Right lobe of liver (tissue), 6 donors: ENCODE data around the gene SLC44A2. TPM values are rescaled to one million over a fixed set of nuclear protein-coding genes. Genes with fewer than 3 reads are reported as not detected.

Experiments used
- ATAC-seq, 4 donors: fragments of 200-7000 bp; cut with Tn5 transposase; one replicate each; pipeline ENCODE4 v1.9.1; 2020; ENCODE audit warnings: mild to moderate bottlenecking in 4 of 4, moderate library complexity in 4 of 4
- DNase-seq, 3 donors: peaks; one replicate each; pipeline ENCODE4 v3.0.0-alpha.2; 2020
- H3K27ac ChIP-seq, 3 donors: fragments of 200-600 bp; one replicate each; pipeline ENCODE4 v1.8.0; 2022
- H3K27me3 ChIP-seq, 2 donors: fragments of 200-600 bp; one replicate each; pipeline ENCODE4 v1.8.0; 2022
- H3K36me3 ChIP-seq, 4 donors: fragments of 200-600 bp; sonication (generic) in 1 of 4; one replicate each; pipeline versions ENCODE4 v1.5.1 to v1.8.0; 2017 to 2022; ENCODE audit warnings: control low read depth in 1 of 4
- H3K4me1 ChIP-seq, 4 donors: fragments of 200-600 bp; sonication (generic) in 1 of 4; one replicate each; pipeline versions ENCODE4 v1.5.1 to v1.8.0; 2017 to 2022; ENCODE audit warnings: control low read depth in 1 of 4
- H3K4me3 ChIP-seq, 3 donors: fragments of 200-600 bp; one replicate each; pipeline ENCODE4 v1.8.0; 2022
- H3K9me3 ChIP-seq, 4 donors: fragments of 200-600 bp; sonication (generic) in 1 of 4; one replicate each; pipeline versions ENCODE4 v1.5.1 to v1.8.0; 2017 to 2022; ENCODE audit warnings: control low read depth in 1 of 4
- POLR2A ChIP-seq: fragments of 450-650 bp; IDR thresholded peaks from one replicate; pipeline ENCODE4 v1.6.1; 2017; ENCODE audit warnings: antibody characterized with exemption, mild to moderate bottlenecking
- WGBS: methylation state at CpG from one replicate; pipeline ENCODE4 v1.1.6; 2018; ENCODE audit warnings: low coverage, low lambda C conversion rate; ENCODE audit not compliant: insufficient coverage; ENCODE audit errors: missing lambda C conversion rate; 5-methylcytosine and 5-hydroxymethylcytosine counted together
- intact Hi-C, 2 donors: fragments of 100-400 bp; cut with DNase I; formaldehyde crosslinking; loops; one replicate each; pipeline versions ENCODE4 v1.11.2 to v1.14.1; 2022
- total RNA-seq, 6 experiments: library from RNA; depleted of rRNA in 2 of 6; stranded (reverse); fragments of >200 nt in 2 of 6; fragmentation: NEBNext Ultra II Directional in 3 of 6; extraction: Animal tissue kit (Norgen Biotek cat#: 25700) in 3 of 6; gene quantifications; one replicate each; pipeline versions ENCODE4 v1.1.0 to v1.2.4, GENCODE V29; 2016 to 2023
- TF ChIP-seq, protein P1 (sequence below), 4 donors: fragments of 200-600 bp in 3 of 4; fragments of 450-650 bp in 1 of 4; IDR thresholded peaks; one replicate each; pipeline versions ENCODE4 v1.5.1 to v1.8.0; 2016 to 2022; ENCODE audit warnings: antibody characterized with exemption in 4 of 4, mild to moderate bottlenecking in 2 of 4
- donor health status: DM: no; HTN: yes; CAD: no.
- donor health status: DM: no; HTN: no; CAD: no.
- donor health status: DM: no; HTN: no; CAD: no.
- donor health status: DM: no; HTN: yes; CAD: no.
- donor health status: DM: no; HTN: yes; CAD: no.

The SLC44A2 gene
- total RNA-seq, 6 experiments from 2014 or later, result 11.7 to 18.5 (median 15.6) TPM

DNA sequence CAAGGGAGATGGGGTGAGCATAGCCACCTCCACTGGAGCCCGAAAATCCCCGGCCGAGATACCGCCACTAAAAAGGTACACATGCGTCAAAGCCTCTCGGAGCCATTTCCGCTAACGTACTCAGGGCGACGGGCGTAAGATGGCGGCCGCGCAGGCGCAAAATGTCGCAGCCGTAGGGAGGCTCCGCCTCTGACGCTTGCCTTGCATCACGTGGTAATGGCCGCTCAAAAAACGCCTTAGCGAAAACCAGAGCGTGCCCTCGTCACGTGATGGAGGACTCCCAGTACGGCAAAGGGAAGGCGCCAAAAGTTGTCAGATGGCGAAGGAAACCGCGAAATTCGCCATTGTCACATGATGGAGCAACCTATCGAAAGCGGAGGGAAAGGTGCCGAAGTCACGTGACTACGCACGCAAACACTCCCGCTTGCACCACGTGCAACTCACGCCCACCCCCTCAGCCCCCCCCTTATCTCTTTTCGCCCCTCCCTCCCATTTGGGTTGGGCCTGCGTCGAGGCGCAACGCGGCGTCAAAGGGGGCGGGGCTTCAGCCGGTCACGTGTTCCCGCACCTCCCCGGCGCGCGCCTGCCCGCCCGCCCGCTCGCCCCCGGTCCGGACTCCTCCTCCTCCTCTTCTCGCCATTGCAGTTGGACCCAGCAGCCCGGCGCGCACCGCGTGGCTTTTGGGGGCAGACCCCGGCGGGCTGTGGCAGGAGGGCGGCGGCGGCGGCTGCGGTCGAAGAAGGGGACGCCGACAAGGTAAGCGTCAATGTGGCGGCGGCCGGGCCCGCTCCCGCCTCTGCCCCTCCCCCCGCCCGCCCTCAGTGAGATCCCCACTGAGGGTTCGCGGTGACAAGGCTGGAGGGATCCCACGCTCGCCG is 28.6 kb downstream of the SLC44A2 start, which contains the start of gene ILF3:
TSS of gene ILF3 (plus strand) at position 615 of the 878 bp plus-strand sequence. CDS start 16,260 bp downstream, outside the sequence.
- H3K27ac ChIP-seq, result peak within 1 kb of the TSS; percentile 89 to 97 (median 92)
- ATAC-seq (peak; percentile 90 to 95 (median 92)), DNase-seq (peak; percentile 98 to 99 (median 99))
- H3K4me1 ChIP-seq, result peaks cover 0 to 23% (median 7%) of the 10 kb centered on the region in 4 donors
- no peaks in the 10 kb centered on the region for H3K9me3 ChIP-seq
- no peaks in the 10 kb centered on the region for H3K36me3 ChIP-seq
- intact Hi-C loops, result no loop called here
- peak within 1 kb of the TSS; percentile 93 to 97 (median 95) for H3K4me3 ChIP-seq
- TF ChIP-seq POLR2A, result peak; percentile 87
- TF ChIP-seq, protein P1, sequence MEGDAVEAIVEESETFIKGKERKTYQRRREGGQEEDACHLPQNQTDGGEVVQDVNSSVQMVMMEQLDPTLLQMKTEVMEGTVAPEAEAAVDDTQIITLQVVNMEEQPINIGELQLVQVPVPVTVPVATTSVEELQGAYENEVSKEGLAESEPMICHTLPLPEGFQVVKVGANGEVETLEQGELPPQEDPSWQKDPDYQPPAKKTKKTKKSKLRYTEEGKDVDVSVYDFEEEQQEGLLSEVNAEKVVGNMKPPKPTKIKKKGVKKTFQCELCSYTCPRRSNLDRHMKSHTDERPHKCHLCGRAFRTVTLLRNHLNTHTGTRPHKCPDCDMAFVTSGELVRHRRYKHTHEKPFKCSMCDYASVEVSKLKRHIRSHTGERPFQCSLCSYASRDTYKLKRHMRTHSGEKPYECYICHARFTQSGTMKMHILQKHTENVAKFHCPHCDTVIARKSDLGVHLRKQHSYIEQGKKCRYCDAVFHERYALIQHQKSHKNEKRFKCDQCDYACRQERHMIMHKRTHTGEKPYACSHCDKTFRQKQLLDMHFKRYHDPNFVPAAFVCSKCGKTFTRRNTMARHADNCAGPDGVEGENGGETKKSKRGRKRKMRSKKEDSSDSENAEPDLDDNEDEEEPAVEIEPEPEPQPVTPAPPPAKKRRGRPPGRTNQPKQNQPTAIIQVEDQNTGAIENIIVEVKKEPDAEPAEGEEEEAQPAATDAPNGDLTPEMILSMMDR (IDR thresholded peaks at IDR 0.05), result no peak
- H3K27me3 ChIP-seq, result no peaks in the 10 kb centered on the region
- 0% methylated on average over 26 of the region's 91 CpGs for WGBS

DNA sequence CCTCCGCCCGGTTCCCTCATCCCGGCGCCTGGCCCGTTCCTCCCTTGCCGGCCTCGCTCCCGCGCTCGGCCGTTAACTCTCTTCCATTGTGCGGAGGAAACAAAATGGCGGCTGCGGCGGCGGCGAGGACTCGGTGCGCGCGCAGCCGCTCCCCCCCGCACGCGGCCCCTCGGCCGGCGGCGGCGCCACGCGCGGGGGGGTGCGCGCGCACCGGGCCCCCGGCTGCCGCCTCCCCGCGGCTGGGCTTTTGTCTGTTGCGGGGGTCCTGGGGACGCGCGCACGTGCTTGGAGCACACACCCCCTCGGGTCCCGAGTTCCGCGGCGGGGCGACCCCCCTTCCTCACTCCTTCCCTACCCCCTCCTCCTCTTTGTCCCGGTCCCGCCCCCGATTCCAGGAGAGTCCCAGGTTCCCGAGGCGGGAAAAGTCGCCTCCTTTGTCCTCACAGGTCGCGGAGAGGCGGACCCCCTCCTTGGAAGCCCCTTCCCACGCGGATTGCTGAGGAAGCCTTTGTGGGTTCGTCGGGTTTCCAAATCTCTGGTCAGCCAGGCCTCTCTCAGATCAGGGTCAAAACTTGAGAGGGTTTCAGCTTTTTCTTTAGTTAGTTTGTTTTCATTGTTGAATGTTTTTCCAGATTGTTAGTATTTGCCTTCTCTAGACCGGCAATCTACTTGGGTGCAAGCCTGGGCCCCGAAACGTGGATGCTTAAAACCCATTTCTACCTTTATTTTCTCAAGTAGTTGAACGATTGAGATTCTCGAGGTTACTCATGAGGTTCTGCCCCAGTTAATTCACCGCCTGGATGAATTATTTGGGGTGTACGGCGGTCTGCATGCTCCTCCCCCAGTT is 29.5 kb downstream of the SLC44A2 start:
- intact Hi-C loops, result no loop called here
- under 1% methylated on average over 29 of the region's 73 CpGs for WGBS
- Histone ChIP-seq H3K27me3 (no peaks in the 10 kb centered on the region), H3K27ac (peak overlapping the region; percentile 89 to 95 (median 92)), H3K4me3 (peak overlapping the region; percentile 93 to 97 (median 95)), H3K36me3 (no peaks in the 10 kb centered on the region), H3K9me3 (no peaks in the 10 kb centered on the region), H3K4me1 (peaks cover 0 to 24% (median 7%) of the 10 kb centered on the region in 4 donors)
- TF ChIP-seq, protein P1 (IDR thresholded peaks at IDR 0.05), result no peak
- TF ChIP-seq POLR2A, result no peak
- ATAC-seq (peak in 1 of 4 donors; percentile 3), DNase-seq (peak; percentile 57 to 66 (median 58))

DNA sequence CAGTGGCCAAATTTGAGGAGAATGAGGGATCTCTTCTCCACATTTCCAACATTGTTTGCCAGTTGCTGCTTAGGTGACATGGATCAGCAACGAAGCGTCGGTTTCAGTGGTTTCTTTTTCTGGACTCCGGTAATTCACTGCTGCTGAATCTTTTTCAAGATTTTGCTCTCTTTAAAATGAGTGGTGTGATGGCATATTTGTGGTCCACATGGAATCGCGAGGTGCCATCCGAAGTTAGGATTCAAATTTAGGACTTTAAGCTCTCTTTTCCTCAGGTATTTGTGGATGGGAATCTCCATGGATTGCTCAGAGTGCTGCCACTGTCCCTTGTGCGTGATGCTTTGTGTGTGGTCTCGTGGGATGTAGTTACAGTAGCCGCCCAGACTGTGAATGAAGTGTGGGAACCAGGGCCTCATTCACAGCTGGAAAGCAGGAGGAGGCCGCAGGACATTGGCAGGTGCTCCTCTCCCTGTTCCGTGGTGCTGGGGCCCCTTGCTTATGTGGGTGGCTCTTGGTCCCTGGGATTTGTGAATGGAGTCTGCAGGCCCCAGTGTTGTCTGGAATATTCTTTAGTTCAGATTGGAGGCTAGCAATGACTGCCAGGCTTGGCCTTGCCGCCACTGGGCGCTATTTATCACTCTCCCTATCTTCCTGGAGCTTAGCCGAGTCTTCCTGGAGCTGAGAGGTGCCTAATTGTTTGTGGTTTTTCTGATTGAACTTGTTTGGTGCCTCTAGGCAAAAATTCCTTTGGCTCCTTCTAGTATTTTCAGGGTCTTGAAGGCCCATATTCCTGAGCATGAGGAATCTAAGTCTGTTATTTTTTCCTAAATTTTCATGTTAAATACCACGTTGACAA is 30.3 kb downstream of the SLC44A2 start:
- Histone ChIP-seq H3K4me3 (peak overlapping the region; percentile 93 to 97 (median 95)), H3K9me3 (no peaks in the 10 kb centered on the region), H3K27me3 (no peaks in the 10 kb centered on the region), H3K4me1 (peaks cover 0 to 28% (median 7%) of the 10 kb centered on the region in 4 donors), H3K27ac (peak overlapping the region in 1 of 3 donors; percentile 92), H3K36me3 (no peaks in the 10 kb centered on the region)
- intact Hi-C loops, result no loop called here
- ATAC-seq (no peak), DNase-seq (no peak)
- TF ChIP-seq, protein P1 (IDR thresholded peaks at IDR 0.05), result no peak
- TF ChIP-seq POLR2A, result no peak
- 4% methylated on average over 14 of the region's 16 CpGs for WGBS

DNA sequence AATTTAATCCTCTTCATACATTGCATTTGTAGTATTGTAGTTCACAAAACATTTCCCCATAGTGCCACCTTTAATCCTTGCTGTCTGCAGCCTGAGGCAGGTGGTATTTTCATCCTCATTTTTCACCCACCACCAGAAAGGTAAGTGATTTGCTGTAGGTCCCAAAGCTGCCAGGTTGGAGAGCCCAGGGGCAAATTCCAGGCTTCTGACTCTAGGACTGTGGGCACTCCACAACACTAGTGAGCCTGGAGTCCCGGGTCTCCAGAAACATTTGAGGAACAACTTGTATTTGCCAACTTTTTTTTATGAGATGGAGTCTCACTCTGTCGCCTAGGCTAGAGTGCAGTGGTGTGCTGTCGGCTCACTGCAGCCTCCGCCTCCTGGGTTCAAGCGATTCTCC is 35.0 kb downstream of the SLC44A2 start:
- H3K4me3 ChIP-seq, result no peak overlapping the region
- no peak overlapping the region for H3K27ac ChIP-seq
- 89% methylated on average over 4 of the region's 5 CpGs for WGBS
- no peaks in the 10 kb centered on the region for H3K27me3 ChIP-seq
- no peaks in the 10 kb centered on the region for H3K9me3 ChIP-seq
- intact Hi-C loops, result no loop called here
- no peaks in the 10 kb centered on the region for H3K36me3 ChIP-seq
- no peak for DNase-seq
- no peak for ATAC-seq
- TF ChIP-seq, protein P1 (IDR thresholded peaks at IDR 0.05), result no peak
- TF ChIP-seq POLR2A, result no peak
- peaks cover 0 to 16% (median 6%) of the 10 kb centered on the region in 4 donors for H3K4me1 ChIP-seq
